ENCODE results near the gene XRN2.
"Not testable (repeated sequence)": the region's sequence is repeated elsewhere in the genome, so short reads cannot be mapped to it uniquely, and the experiment has no call there.

XRN2 gene

GRCh38 chr20:21391972-21392352 lies 88.8 kb downstream of the XRN2 start:
- DNase-seq: no peak

GRCh38 chr20:21393166-21393565 lies 90.0 kb downstream of the XRN2 start:
- DNase-seq: no peak

GRCh38 chr20:21393816-21394519 lies 90.8 kb downstream of the XRN2 start:
- no peak for DNase-seq

GRCh38 chr20:21394551-21394950 lies 91.4 kb downstream of the XRN2 start:
- DNase-seq: no peak

GRCh38 chr20:21395051-21395665 lies 92.0 kb downstream of the XRN2 start:
- no peak for DNase-seq

- DNase-seq: no peak
Observed at GRCh38 chr20:21395666-21396598, 92.8 kb downstream of the XRN2 start.

- DNase-seq: no peak
Observed at GRCh38 chr20:21396599-21397340, 93.6 kb downstream of the XRN2 start.

GRCh38 chr20:21397341-21398108 lies 94.4 kb downstream of the XRN2 start, which contains the start of gene NKX2-4:
TSS of gene NKX2-4 (minus strand) at chr20:21397526. CDS start at chr20:21397399, 127 bp downstream.
- no peak for DNase-seq

GRCh38 chr20:21398109-21399004 lies 95.2 kb downstream of the XRN2 start:
- no peak for DNase-seq

GRCh38 chr20:21399005-21399475 lies 95.9 kb downstream of the XRN2 start:
- no peak for DNase-seq

- no peak for DNase-seq
Observed at GRCh38 chr20:21411725-21412124, 108.6 kb downstream of the XRN2 start.

- DNase-seq: not testable (repeated sequence)
Observed at GRCh38 chr20:21413996-21414395, 110.9 kb downstream of the XRN2 start.

- not testable (repeated sequence) for DNase-seq
Observed at GRCh38 chr20:21419147-21419546, 116.0 kb downstream of the XRN2 start.

- DNase-seq: no peak
Observed at GRCh38 chr20:21421601-21422236, 118.6 kb downstream of the XRN2 start.

- DNase-seq: not testable (repeated sequence)
Observed at GRCh38 chr20:21423712-21424111, 120.6 kb downstream of the XRN2 start.

- no peak for DNase-seq
Observed at GRCh38 chr20:21424846-21425245, 121.7 kb downstream of the XRN2 start.

- DNase-seq: no peak
Observed at GRCh38 chr20:21430020-21430419, 126.9 kb downstream of the XRN2 start.

GRCh38 chr20:21432911-21433310 lies 129.8 kb downstream of the XRN2 start:
- DNase-seq: no peak

- DNase-seq: no peak
Observed at GRCh38 chr20:21433329-21433890, 130.3 kb downstream of the XRN2 start.

GRCh38 chr20:21435576-21435975 lies 132.4 kb downstream of the XRN2 start:
- no peak for DNase-seq
